Tibial nerve (tissue), 4 donors: ENCODE measurements around the gene CHD9NB. TPM values are rescaled to one million over a fixed set of nuclear protein-coding genes. Genes with fewer than 3 reads are reported as not detected.
"Not testable (repeated sequence)": the region's sequence is repeated elsewhere in the genome, so short reads cannot be mapped to it uniquely, and the experiment has no call there.

Source experiments
- DNase-seq, 2 donors: peaks; one replicate each; pipeline ENCODE4 v3.0.0-alpha.2; 2019; ENCODE audit warnings: low spot score in 2 of 2
- H3K27ac ChIP-seq, 4 donors: fragments of 200-600 bp; sonication (generic) in 3 of 4; one replicate each; pipeline ENCODE4 v1.5.1; 2017 to 2019; ENCODE audit warnings: mild to moderate bottlenecking in 1 of 4
- H3K27me3 ChIP-seq, 2 donors: fragments of 200-600 bp; sonication (generic) in 1 of 2; one replicate each; pipeline versions ENCODE4 v1.5.1 to v1.6.0; 2017 to 2019
- H3K36me3 ChIP-seq, 3 donors: fragments of 200-600 bp; sonication (generic); one replicate each; pipeline ENCODE4 v1.5.1; 2018 to 2019
- H3K4me1 ChIP-seq, 4 donors: fragments of 200-600 bp; sonication (generic) in 3 of 4; one replicate each; pipeline ENCODE4 v1.5.1; 2017 to 2019
- H3K4me3 ChIP-seq, 4 donors: fragments of 200-600 bp; sonication (generic) in 3 of 4; one replicate each; pipeline ENCODE4 v1.5.1; 2017 to 2019; ENCODE audit warnings: mild to moderate bottlenecking in 1 of 4, moderate library complexity in 1 of 4
- H3K9me3 ChIP-seq, 4 donors: fragments of 200-600 bp; sonication (generic) in 3 of 4; one replicate each; pipeline ENCODE4 v1.5.1; 2017 to 2019
- CTCF ChIP-seq, 5 experiments: fragments of 200-600 bp in 3 of 5; fragments of 450-650 bp in 2 of 5; sonication (generic) in 3 of 5; IDR thresholded peaks; one replicate each; pipeline ENCODE4 v1.5.1; 2016 to 2019; ENCODE audit warnings: antibody characterized with exemption in 5 of 5, mild to moderate bottlenecking in 3 of 5, moderate library complexity in 2 of 5
- EP300 ChIP-seq, 2 donors: sonication (generic); formaldehyde crosslinking; IDR thresholded peaks; one replicate each; pipeline ENCODE4 v1.6.1; 2017; ENCODE audit warnings: antibody characterized with exemption in 2 of 2, mild to moderate bottlenecking in 1 of 2
- POLR2A ChIP-seq, 2 donors: fragments of 450-650 bp; IDR thresholded peaks; one replicate each; pipeline ENCODE4 v1.6.1; 2017; ENCODE audit warnings: antibody characterized with exemption in 2 of 2, mild to moderate bottlenecking in 2 of 2, moderate library complexity in 2 of 2
- WGBS, 2 donors: methylation state at CpG; one replicate each; pipeline ENCODE4 v1.1.5; 2018; 5-methylcytosine and 5-hydroxymethylcytosine counted together
- total RNA-seq, 4 donors: library from RNA; depleted of rRNA; stranded (reverse); fragments of >200 nt; gene quantifications; one replicate each; pipeline ENCODE4 v1.1.0, GENCODE V29; 2016

CHD9NB gene
- total RNA-seq, 4 donors from 2014 or later = 5.1 to 16.4 (median 9.3) TPM

- Histone ChIP-seq H3K9me3 (no peaks in the 10 kb centered on the region), H3K27me3 (no peaks in the 10 kb centered on the region), H3K36me3 (no peaks in the 10 kb centered on the region), H3K27ac (peak within 1 kb of the TSS; percentile 66 to 93 (median 86)), H3K4me1 (peaks cover 0 to 58% (median 18%) of the 10 kb centered on the region in 4 donors), H3K4me3 (peak within 1 kb of the TSS; percentile 61 to 77 (median 73))
- peak; percentile 74 to 78 for DNase-seq
- WGBS, 2 donors = 0% methylated on average over 24 to 28 of the region's 62 CpGs
- peak; percentile 97 to 100 (median 99) for TF ChIP-seq CTCF (IDR thresholded peaks at IDR 0.05)
- no peak for TF ChIP-seq POLR2A (IDR thresholded peaks at IDR 0.05)
- peak; percentile 22 to 84 for TF ChIP-seq EP300 (IDR thresholded peaks at IDR 0.05)
These were observed 2.2 kb upstream of the CHD9NB start, which contains the start of gene CHD9 for GRCh38 chr16:53054670-53055485. Gene CHD9 (plus strand): TSS chr16:53054991. CDS start chr16:53156090, 101,099 bp downstream.

GRCh38 chr16:53053967-53054669 is 1.4 kb upstream of the CHD9NB start:
- peak overlapping the region; percentile 66 to 93 (median 86) for H3K27ac ChIP-seq
- no peaks in the 10 kb centered on the region for H3K36me3 ChIP-seq
- TF ChIP-seq CTCF (IDR thresholded peaks at IDR 0.05) = no peak
- TF ChIP-seq POLR2A (IDR thresholded peaks at IDR 0.05) = no peak
- TF ChIP-seq EP300 (IDR thresholded peaks at IDR 0.05) = no peak
- peaks cover 0 to 56% (median 18%) of the 10 kb centered on the region in 4 donors for H3K4me1 ChIP-seq
- WGBS, 2 donors = 52 to 56% methylated on average over 13 of the region's 13 CpGs
- peak overlapping the region; percentile 61 to 77 (median 73) for H3K4me3 ChIP-seq
- no peaks in the 10 kb centered on the region for H3K27me3 ChIP-seq
- no peaks in the 10 kb centered on the region for H3K9me3 ChIP-seq
- no peak for DNase-seq

- not testable (repeated sequence) for H3K27me3 ChIP-seq, H3K9me3 ChIP-seq, H3K36me3 ChIP-seq, H3K4me3 ChIP-seq, H3K27ac ChIP-seq, DNase-seq
- peaks cover 0 to 27% (median 3%) of the 10 kb centered on the region in 4 donors for H3K4me1 ChIP-seq
- 91 to 97% methylated on average over 3 to 4 of the region's 4 CpGs for WGBS, 2 donors
These were observed 1.4 kb downstream of the CHD9NB start for GRCh38 chr16:53051255-53051654.

GRCh38 chr16:53048139-53048915 is 4.4 kb downstream of the CHD9NB start:
- H3K4me1 ChIP-seq = peaks cover 0 to 20% (median 0%) of the 10 kb centered on the region in 4 donors
- no peaks in the 10 kb centered on the region for H3K9me3 ChIP-seq
- no peaks in the 10 kb centered on the region for H3K36me3 ChIP-seq
- H3K27ac ChIP-seq = no peak overlapping the region
- no peak for DNase-seq
- 85 to 91% methylated on average over 4 of the region's 4 CpGs for WGBS, 2 donors
- H3K4me3 ChIP-seq = no peak overlapping the region
- H3K27me3 ChIP-seq = peaks cover 0 to 4% of the 10 kb centered on the region in 2 donors
- TF ChIP-seq EP300 (IDR thresholded peaks at IDR 0.05) (no peak), CTCF (IDR thresholded peaks at IDR 0.05) (no peak), POLR2A (IDR thresholded peaks at IDR 0.05) (no peak)

GRCh38 chr16:53047515-53047914 is 5.2 kb downstream of the CHD9NB start:
- not testable (repeated sequence) for H3K27ac ChIP-seq, H3K27me3 ChIP-seq, H3K36me3 ChIP-seq, H3K9me3 ChIP-seq, H3K4me3 ChIP-seq, DNase-seq
- peaks cover 0 to 23% (median 0%) of the 10 kb centered on the region in 4 donors for H3K4me1 ChIP-seq
- WGBS, 2 donors = 93 to 94% methylated on average over 5 of the region's 5 CpGs
